SK-N-SH (cell line): ENCODE data around the gene SSTR4. TPM values are rescaled to one million over a fixed set of nuclear protein-coding genes. Genes with fewer than 3 reads are reported as not detected.

Experiments
- CTCF ChIA-PET: fragments of 300-600, 350-600 bp; formaldehyde crosslinking; extraction: SDS; loops from one replicate; lab custom pipeline; 2021; lab: Yijun Ruan, JAX
- POLR2A ChIA-PET: fragments of 350-600 bp; sonication (Branson Sonifier 250); formaldehyde crosslinking; extraction: SDS; loops from one replicate; lab custom pipeline; 2020; ENCODE audit warnings: antibody characterized with exemption, inconsistent platforms; lab: Yijun Ruan, JAX
- DNase-seq: peaks from one replicate; pipeline ENCODE4 v3.0.0; 2012
- H2AFZ ChIP-seq: fragments of 200-600 bp; sonication (generic); 2 replicates; pipeline ENCODE4 v1.8.1; 2016; ENCODE audit warnings: antibody characterized with exemption, mild to moderate bottlenecking, low read depth
- H3F3A ChIP-seq: fragments of 200-600 bp; sonication (generic); replicated peaks from 2 replicates; pipeline ENCODE3; 2016; ENCODE audit warnings: antibody characterized with exemption, mild to moderate bottlenecking; ENCODE audit not compliant: insufficient read depth
- H3K27ac ChIP-seq, 2 experiments: fragments of 200-500 bp in 1 of 2; fragments of 200-600 bp in 1 of 2; sonication (Bioruptor generic) in 1 of 2; sonication (generic), shearing (Covaris generic) in 1 of 2; 2 replicates each; pipeline versions ENCODE4 v1.5.1 to v1.6.1; 2014 to 2016; ENCODE audit warnings: low read depth in 2 of 2, inconsistent platforms in 1 of 2, low read length in 1 of 2, mild to moderate bottlenecking in 1 of 2, mixed read lengths in 1 of 2
- H3K27me3 ChIP-seq: fragments of 200-600 bp; sonication (generic), shearing (Covaris generic); 2 replicates; pipeline ENCODE4 v1.6.1; 2016; ENCODE audit warnings: mixed run types; ENCODE audit not compliant: insufficient read depth
- H3K36me3 ChIP-seq, 2 experiments: fragments of 200-500 bp in 1 of 2; fragments of 200-600 bp in 1 of 2; sonication (Bioruptor generic) in 1 of 2; sonication (generic) in 1 of 2; replicated peaks in 1 of 2; 2 replicates each; pipeline versions ENCODE3 to v1.5.1; 2014 to 2016; ENCODE audit warnings: low read length in 1 of 2, mild to moderate bottlenecking in 1 of 2; ENCODE audit not compliant: insufficient read depth in 2 of 2, control insufficient read depth in 1 of 2
- H3K4me1 ChIP-seq, 2 experiments: fragments of 200-500 bp in 1 of 2; fragments of 200-600 bp in 1 of 2; sonication (Bioruptor generic) in 1 of 2; sonication (generic), shearing (Covaris generic) in 1 of 2; 2 replicates each; pipeline versions ENCODE4 v1.5.1 to v1.6.1; 2014 to 2016; ENCODE audit warnings: low read depth in 1 of 2, low read length in 1 of 2, mixed run types in 1 of 2; ENCODE audit not compliant: insufficient read depth in 2 of 2, control insufficient read depth in 1 of 2
- H3K4me2 ChIP-seq: fragments of 200-600 bp; sonication (generic), shearing (Covaris generic); 2 replicates; pipeline ENCODE4 v1.6.1; 2017; ENCODE audit warnings: mixed run types
- H3K4me3 ChIP-seq, 2 experiments: fragments of 200-500 bp in 1 of 2; fragments of 200-600 bp in 1 of 2; sonication (Bioruptor generic) in 1 of 2; sonication (generic), shearing (Covaris generic) in 1 of 2; 2 replicates each; pipeline versions ENCODE4 v1.5.1 to v1.8.1; 2014 to 2016; ENCODE audit warnings: low read depth in 2 of 2, inconsistent platforms in 1 of 2, low read length in 1 of 2, mild to moderate bottlenecking in 1 of 2, mixed read lengths in 1 of 2, moderate library complexity in 1 of 2
- H3K79me2 ChIP-seq: fragments of 200-600 bp; sonication (generic); 2 replicates; pipeline ENCODE4 v1.8.1; 2017; ENCODE audit warnings: mild to moderate bottlenecking; ENCODE audit not compliant: insufficient read depth
- H3K9ac ChIP-seq: fragments of 200-600 bp; sonication (generic); 2 replicates; pipeline ENCODE4 v1.6.1; 2017; ENCODE audit warnings: mixed run types
- H3K9me2 ChIP-seq: fragments of 200-600 bp; sonication (generic); 2 replicates; pipeline ENCODE4 v1.6.1; 2017; ENCODE audit warnings: mixed run types
- H3K9me3 ChIP-seq: fragments of 200-600 bp; sonication (generic); 2 replicates; pipeline ENCODE4 v1.6.1; 2017; ENCODE audit warnings: mixed run types, mild to moderate bottlenecking, moderate library complexity
- H4K20me1 ChIP-seq: fragments of 200-600 bp; sonication (generic); 2 replicates; pipeline ENCODE4 v1.6.1; 2017; ENCODE audit warnings: mild to moderate bottlenecking, mixed run types; ENCODE audit not compliant: insufficient read depth
- CHD2 ChIP-seq: fragments of 150-350 bp; IDR thresholded peaks from 2 replicates; pipeline ENCODE4 v1.6.1; 2018; ENCODE audit warnings: low read length; ENCODE audit not compliant: partially characterized antibody
- FOXM1 ChIP-seq: IDR thresholded peaks from 2 replicates; pipeline ENCODE4 v1.4.0; 2012; ENCODE audit warnings: low read depth, mild to moderate bottlenecking
- GABPA ChIP-seq: IDR thresholded peaks from 2 replicates; pipeline ENCODE4 v1.4.0; 2012; ENCODE audit warnings: low read depth, mild to moderate bottlenecking
- JUND ChIP-seq: IDR thresholded peaks from 2 replicates; pipeline ENCODE4 v1.4.0; 2012
- MEF2A ChIP-seq: IDR thresholded peaks from 2 replicates; pipeline ENCODE4 v1.4.0; 2012; ENCODE audit warnings: low read depth, borderline replicate concordance
- MXI1 ChIP-seq: IDR thresholded peaks from 2 replicates; pipeline ENCODE4 v1.6.1; 2012; ENCODE audit warnings: mild to moderate bottlenecking, low read depth, low read length, improper control_type of control experiment
- PBX3 ChIP-seq: IDR thresholded peaks from 2 replicates; pipeline ENCODE4; 2012
- RAD21 ChIP-seq: IDR thresholded peaks from 2 replicates; pipeline ENCODE4 v1.6.1; 2012; ENCODE audit warnings: mild to moderate bottlenecking, low read length
- REST ChIP-seq: IDR thresholded peaks from 2 replicates; pipeline ENCODE4 v1.6.1; 2012; ENCODE audit warnings: mild to moderate bottlenecking, low read depth, low read length, moderate library complexity
- SMC3 ChIP-seq: IDR thresholded peaks from 2 replicates; pipeline ENCODE4 v1.6.1; 2012; ENCODE audit warnings: low read depth, low read length, improper control_type of control experiment
- TAF1 ChIP-seq: IDR thresholded peaks from 2 replicates; pipeline ENCODE4 v1.6.1; 2012; ENCODE audit warnings: low read depth, mild to moderate bottlenecking, low read length, moderate library complexity, borderline replicate concordance
- USF2 ChIP-seq: fragments of 150-350 bp; IDR thresholded peaks from 2 replicates; pipeline ENCODE4 v1.6.1; 2017; ENCODE audit warnings: antibody characterized with exemption, low read length, low read depth, borderline replicate concordance
- WGBS: methylation state at CpG from one replicate; pipeline ENCODE4 v1.1.6; 2017; ENCODE audit warnings: low lambda C conversion rate; 5-methylcytosine and 5-hydroxymethylcytosine counted together
- polyA plus RNA-seq, 3 experiments: library from polyadenylated mRNA; depleted of rRNA; stranded (reverse); fragments of >200 nt; gene quantifications; 2 replicates each; pipeline ENCODE4 v1.2.3, GENCODE V29; 2012

The SSTR4 gene
- polyA plus RNA-seq, 1 of the 3 experiments (the other 2 are of a cell fraction) = not detected

- TF ChIP-seq PBX3 (no peak), JUND (no peak), MXI1 (no peak), MEF2A (no peak), TAF1 (no peak), REST (no peak)
- TF ChIP-seq, all 33 proteins: peak for 0
Measured at GRCh38 chr20:23009636-23010035, 25.5 kb upstream of the SSTR4 start (continued).

GRCh38 chr20:23010096-23010495 is 25.0 kb upstream of the SSTR4 start:
- ChIA-PET POLR2A (interaction anchor here (0.6 kb wide), 1 partner anchor 206 kb away, joined by 3 read pairs; no protein-coding TSS in a partner anchor), CTCF (no interaction called here)
- H3K27ac ChIP-seq = no peak overlapping the region
- no peaks in the 10 kb centered on the region for H3K9me2 ChIP-seq
- H3K4me1 ChIP-seq = no peaks in the 10 kb centered on the region
- H3K9me3 ChIP-seq = no peaks in the 10 kb centered on the region
- H3K9ac ChIP-seq = no peak overlapping the region
- 36% methylated on average over 5 of the region's 5 CpGs for whole genome bisulfite sequencing
- TF ChIP-seq RAD21 (no peak), JUND (no peak), USF2 (no peak), PBX3 (no peak), SMC3 (no peak), CHD2 (no peak), FOXM1 (no peak), GABPA (no peak)
- peaks cover 12% of the 10 kb centered on the region; the same call in 1 of the 2 replicates for H3K27me3 ChIP-seq
- H3K4me2 ChIP-seq = no peak overlapping the region
- H2AFZ ChIP-seq = no peak overlapping the region
- no peaks in the 10 kb centered on the region for H3K79me2 ChIP-seq
- H4K20me1 ChIP-seq = no peaks in the 10 kb centered on the region
- no peak overlapping the region for H3K4me3 ChIP-seq
- no peak for DNase-seq
- H3K36me3 ChIP-seq = no peaks in the 10 kb centered on the region
- no peaks in the 10 kb centered on the region for H3F3A ChIP-seq
